H9 (cell line): ENCODE measurements around the gene CILP2. TPM values are rescaled to one million over a fixed set of nuclear protein-coding genes. Genes with fewer than 3 reads are reported as not detected.
A peak's percentile ranks its signal among the peaks of the same experiment; 100 is the strongest.

Source experiments
- DNase-seq: peaks from one replicate; pipeline ENCODE4 v3.0.0-alpha.2; 2017
- H2AFZ ChIP-seq: one replicate; pipeline ENCODE4 v1.6.1; 2013; ENCODE audit warnings: mild to moderate bottlenecking, low read length, control low read depth, moderate library complexity
- H2AK5ac ChIP-seq: 2 replicates; pipeline ENCODE4 v1.6.1; 2013; ENCODE audit warnings: low read length, control low read depth, mixed read lengths; ENCODE audit not compliant: insufficient read length
- H2BK120ac ChIP-seq: one replicate; pipeline ENCODE4 v1.6.1; 2013; ENCODE audit warnings: low read depth, mild to moderate bottlenecking, low read length, control low read depth, inconsistent platforms; ENCODE audit not compliant: poor library complexity, severe bottlenecking
- H2BK12ac ChIP-seq: 2 replicates; pipeline ENCODE4 v1.6.1; 2013; ENCODE audit warnings: low read length, control low read depth, mixed read lengths, low read depth; ENCODE audit not compliant: insufficient read length
- H2BK15ac ChIP-seq: 2 replicates; pipeline ENCODE4 v1.6.1; 2013; ENCODE audit warnings: low read depth, low read length, control low read depth
- H2BK20ac ChIP-seq: one replicate; pipeline ENCODE4 v1.6.1; 2013; ENCODE audit warnings: low read depth, mild to moderate bottlenecking, low read length, control low read depth, inconsistent platforms; ENCODE audit not compliant: poor library complexity, severe bottlenecking
- H2BK5ac ChIP-seq: 2 replicates; pipeline ENCODE4 v1.6.1; 2013; ENCODE audit warnings: low read length, control low read depth, mixed read lengths; ENCODE audit not compliant: insufficient read length
- H3K14ac ChIP-seq: 2 replicates; pipeline ENCODE4 v1.6.1; 2013; ENCODE audit warnings: low read length, control low read depth; ENCODE audit not compliant: insufficient read depth
- H3K18ac ChIP-seq: 2 replicates; pipeline ENCODE4 v1.6.1; 2013; ENCODE audit warnings: low read depth, mild to moderate bottlenecking, mixed read lengths, low read length, control low read depth; ENCODE audit not compliant: insufficient read length
- H3K23ac ChIP-seq: 2 replicates; pipeline ENCODE4 v1.6.1; 2013; ENCODE audit warnings: low read length, control low read depth, mixed read lengths, low read depth; ENCODE audit not compliant: insufficient read length
- H3K23me2 ChIP-seq: 2 replicates; pipeline ENCODE4 v1.6.1; 2013; ENCODE audit warnings: low read depth, mild to moderate bottlenecking, mixed read lengths, low read length, control low read depth; ENCODE audit not compliant: insufficient read length, poor library complexity, severe bottlenecking
- H3K27ac ChIP-seq: 2 replicates; pipeline ENCODE4 v1.5.1; 2013; ENCODE audit warnings: low read length, control low read depth, mixed read lengths, low read depth; ENCODE audit not compliant: insufficient read length
- H3K27me3 ChIP-seq: 2 replicates; pipeline ENCODE4 v1.6.1; 2013; ENCODE audit warnings: low read length, control low read depth, inconsistent platforms; ENCODE audit not compliant: insufficient read depth
- H3K4ac ChIP-seq: 2 replicates; pipeline ENCODE4 v1.6.1; 2013; ENCODE audit warnings: low read depth, mild to moderate bottlenecking, control low read depth, inconsistent platforms, low read length, moderate library complexity
- H3K4me1 ChIP-seq: 2 replicates; pipeline ENCODE4 v1.6.1; 2013; ENCODE audit warnings: low read length, control low read depth, inconsistent platforms; ENCODE audit not compliant: insufficient read depth
- H3K4me2 ChIP-seq: 2 replicates; pipeline ENCODE4 v1.6.1; 2013; ENCODE audit warnings: low read length, control low read depth, mixed read lengths; ENCODE audit not compliant: insufficient read length, insufficient read depth
- H3K56ac ChIP-seq: 2 replicates; pipeline ENCODE4 v1.6.1; 2013; ENCODE audit warnings: low read depth, mild to moderate bottlenecking, mixed read lengths, low read length, control low read depth; ENCODE audit not compliant: insufficient read length
- H3K79me1 ChIP-seq: 2 replicates; pipeline ENCODE4 v1.6.1; 2013; ENCODE audit warnings: low read depth, mild to moderate bottlenecking, moderate library complexity, low read length, control low read depth, inconsistent platforms; ENCODE audit not compliant: insufficient read depth, poor library complexity, severe bottlenecking
- H3K79me2 ChIP-seq: 2 replicates; pipeline ENCODE4 v1.6.1; 2013; ENCODE audit warnings: low read length, control low read depth, inconsistent platforms; ENCODE audit not compliant: insufficient read depth
- H3K9ac ChIP-seq: 2 replicates; pipeline ENCODE4 v1.6.1; 2013; ENCODE audit warnings: low read length, control low read depth, mixed read lengths; ENCODE audit not compliant: insufficient read length; ENCODE audit errors: extremely low read depth
- H3K9me3 ChIP-seq: one replicate; pipeline ENCODE4 v1.6.1; 2013; ENCODE audit warnings: low read depth, low read length, inconsistent platforms; ENCODE audit not compliant: control insufficient read depth
- H3T11ph ChIP-seq: one replicate; pipeline ENCODE4 v1.6.1; 2013; ENCODE audit warnings: mild to moderate bottlenecking, low read length, control low read depth, inconsistent platforms
- H4K20me1 ChIP-seq: one replicate; pipeline ENCODE4 v1.6.1; 2013; ENCODE audit not compliant: control insufficient read depth, insufficient read length, insufficient read depth
- H4K5ac ChIP-seq: 2 replicates; pipeline ENCODE4 v1.6.1; 2013; ENCODE audit warnings: low read depth, mild to moderate bottlenecking, mixed read lengths, low read length, control low read depth; ENCODE audit not compliant: insufficient read length
- H4K8ac ChIP-seq: replicated peaks from 2 replicates; pipeline ENCODE4 v1.6.1; 2013; ENCODE audit warnings: low read length, control low read depth, mixed read lengths, low read depth; ENCODE audit not compliant: insufficient read length
- H4K91ac ChIP-seq: 2 replicates; pipeline ENCODE4 v1.6.1; 2013; ENCODE audit warnings: low read depth, mild to moderate bottlenecking, moderate library complexity, mixed read lengths, low read length, control low read depth; ENCODE audit not compliant: insufficient read length
- H3K27ac Mint-ChIP-seq, 3 experiments: 2 replicates in 2 of 3; 3 replicates in 1 of 3; pipeline ENCODE4 v1.8.0; 2020 to 2021; ENCODE audit warnings: mixed read lengths in 3 of 3, mild to moderate bottlenecking in 1 of 3, moderate library complexity in 1 of 3
- H3K27me3 Mint-ChIP-seq: 2 replicates; pipeline ENCODE4 v1.8.0; 2021; ENCODE audit warnings: low read depth, mild to moderate bottlenecking, moderate library complexity, mixed read lengths
- H3K36me3 Mint-ChIP-seq, 3 experiments: 2 replicates in 2 of 3; 3 replicates in 1 of 3; pipeline ENCODE4 v1.8.0; 2020 to 2021; ENCODE audit warnings: low read depth in 3 of 3, mixed read lengths in 3 of 3; ENCODE audit not compliant: insufficient read depth in 1 of 3
- H3K4me1 Mint-ChIP-seq, 2 experiments: 2 replicates each; pipeline ENCODE4 v1.8.0; 2020; ENCODE audit warnings: mixed read lengths in 2 of 2
- H3K4me3 Mint-ChIP-seq, 2 experiments: 2 replicates in 1 of 2; 3 replicates in 1 of 2; pipeline ENCODE4 v1.8.0; 2020 to 2021; ENCODE audit warnings: mild to moderate bottlenecking in 2 of 2, mixed read lengths in 2 of 2, moderate library complexity in 1 of 2
- H3K9me3 Mint-ChIP-seq, 2 experiments: 2 replicates in 1 of 2; 3 replicates in 1 of 2; pipeline ENCODE4 v1.8.0; 2020; ENCODE audit warnings: mild to moderate bottlenecking in 2 of 2, mixed read lengths in 2 of 2, moderate library complexity in 1 of 2
- WGBS: extraction: QIAGEN DNeasy Blood & Tissue Kit; methylation state at CpG from one replicate; pipeline ENCODE4 v1.1.7; 2013; ENCODE audit warnings: missing lambda C conversion rate, low lambda C conversion rate, mixed read lengths; ENCODE audit not compliant: insufficient read length; ENCODE audit errors: extremely low coverage; 5-methylcytosine and 5-hydroxymethylcytosine counted together
- total RNA-seq: library from RNA; stranded (reverse); gene quantifications from 2 replicates; pipeline ENCODE4 v1.2.1, GENCODE V29; 2021
- TF ChIP-seq, protein P1 (sequence below): fragments of 200-600 bp; sonication (generic); conservative IDR thresholded peaks from 3 replicates; pipeline ENCODE4 v1.8.0; 2021; ENCODE audit warnings: antibody characterized with exemption, mild to moderate bottlenecking

CILP2 gene
- total RNA-seq, 1 experiment from 2014 or later: 6.4 TPM

DNA sequence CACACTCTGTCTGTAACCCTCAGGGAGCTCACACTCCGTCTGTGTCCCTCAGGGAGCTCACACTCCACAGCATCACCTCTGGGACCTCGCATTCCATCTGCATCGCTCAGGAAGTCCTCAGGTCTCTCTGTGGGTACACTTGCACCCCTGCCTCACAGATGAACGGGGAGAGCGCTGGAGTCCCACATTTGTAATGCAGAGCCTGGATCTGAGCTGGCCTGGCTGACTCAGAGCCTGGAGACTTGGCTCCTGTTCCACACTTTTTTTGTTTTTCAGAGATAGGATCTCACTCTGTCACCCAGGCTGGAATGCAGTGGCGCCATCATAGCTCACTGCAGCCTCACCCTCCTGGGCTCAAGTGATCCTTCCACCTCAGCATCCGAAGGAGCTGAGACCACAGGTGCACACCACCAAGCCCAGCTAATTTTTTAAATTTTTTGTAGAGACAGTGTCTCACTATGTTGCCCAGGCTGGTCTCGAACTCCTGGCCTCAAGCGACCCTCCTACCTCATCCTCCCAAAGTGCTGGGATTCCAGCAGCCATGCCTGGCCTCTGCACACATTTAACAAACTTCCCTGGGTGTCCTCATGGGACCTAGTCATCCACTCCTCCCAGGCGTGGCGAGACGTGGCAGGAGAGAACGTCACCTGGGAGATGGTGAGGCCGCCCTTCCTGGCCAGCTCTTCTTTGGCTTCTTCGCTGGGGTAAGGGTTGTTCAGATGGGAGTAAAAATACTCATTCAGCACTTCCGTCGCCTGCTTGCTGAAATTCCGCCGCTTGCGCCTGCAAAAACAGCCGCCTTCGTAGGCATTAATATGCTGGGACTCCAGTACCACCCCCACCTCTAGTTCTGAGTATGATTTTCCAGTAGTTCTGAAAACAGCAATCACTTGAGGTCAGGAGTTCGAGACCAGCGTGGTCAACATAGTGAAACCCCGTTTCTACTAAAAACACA lies 31.0 kb downstream of the CILP2 start:
- no peaks in the 10 kb centered on the region for H3K9me3 ChIP-seq
- H2BK12ac ChIP-seq: no peak overlapping the region
- H3K4me2 ChIP-seq: no peak overlapping the region
- no peaks in the 10 kb centered on the region for H3K23me2 ChIP-seq
- Mint-ChIP-seq H3K27me3 (peaks cover 13% of the 10 kb centered on the region), H3K36me3 (peaks cover 15 to 21% (median 15%) of the 10 kb centered on the region in 3 experiments), H3K4me3 (peak overlapping the region in 1 of 2 experiments; percentile 26; a peak in 1 of 5 replicates), H3K27ac (no peak overlapping the region), H3K4me1 (peaks cover 8 to 9% of the 10 kb centered on the region in 2 experiments; a peak in 3 of 4 replicates), H3K9me3 (peaks cover 0 to 3% of the 10 kb centered on the region in 2 experiments; a peak in 1 of 5 replicates)
- no peak for DNase-seq
- no peaks in the 10 kb centered on the region for H3K79me1 ChIP-seq
- H2BK120ac ChIP-seq: no peak overlapping the region
- H3K23ac ChIP-seq: no peak overlapping the region
- no peak overlapping the region for H3K27ac ChIP-seq
- H4K91ac ChIP-seq: no peak overlapping the region
- H2BK20ac ChIP-seq: no peak overlapping the region
- H3K18ac ChIP-seq: no peak overlapping the region
- H3K9ac ChIP-seq: no peak overlapping the region
- no CpG with 5 or more reads among the region's 25 CpGs for WGBS
- H4K5ac ChIP-seq: no peak overlapping the region
- no peak overlapping the region for H3K56ac ChIP-seq
- no peak overlapping the region for H2AK5ac ChIP-seq
- no peaks in the 10 kb centered on the region for H4K20me1 ChIP-seq
- TF ChIP-seq, protein P1, sequence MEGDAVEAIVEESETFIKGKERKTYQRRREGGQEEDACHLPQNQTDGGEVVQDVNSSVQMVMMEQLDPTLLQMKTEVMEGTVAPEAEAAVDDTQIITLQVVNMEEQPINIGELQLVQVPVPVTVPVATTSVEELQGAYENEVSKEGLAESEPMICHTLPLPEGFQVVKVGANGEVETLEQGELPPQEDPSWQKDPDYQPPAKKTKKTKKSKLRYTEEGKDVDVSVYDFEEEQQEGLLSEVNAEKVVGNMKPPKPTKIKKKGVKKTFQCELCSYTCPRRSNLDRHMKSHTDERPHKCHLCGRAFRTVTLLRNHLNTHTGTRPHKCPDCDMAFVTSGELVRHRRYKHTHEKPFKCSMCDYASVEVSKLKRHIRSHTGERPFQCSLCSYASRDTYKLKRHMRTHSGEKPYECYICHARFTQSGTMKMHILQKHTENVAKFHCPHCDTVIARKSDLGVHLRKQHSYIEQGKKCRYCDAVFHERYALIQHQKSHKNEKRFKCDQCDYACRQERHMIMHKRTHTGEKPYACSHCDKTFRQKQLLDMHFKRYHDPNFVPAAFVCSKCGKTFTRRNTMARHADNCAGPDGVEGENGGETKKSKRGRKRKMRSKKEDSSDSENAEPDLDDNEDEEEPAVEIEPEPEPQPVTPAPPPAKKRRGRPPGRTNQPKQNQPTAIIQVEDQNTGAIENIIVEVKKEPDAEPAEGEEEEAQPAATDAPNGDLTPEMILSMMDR: no peak
- no peaks in the 10 kb centered on the region for H3K4me1 ChIP-seq
- no peaks in the 10 kb centered on the region for H3K79me2 ChIP-seq
- no peak overlapping the region for H3K4ac ChIP-seq
- H2BK5ac ChIP-seq: no peak overlapping the region
- no peak overlapping the region for H4K8ac ChIP-seq
- no peak overlapping the region for H3T11ph ChIP-seq
- H2AFZ ChIP-seq: no peak overlapping the region
- no peak overlapping the region for H3K14ac ChIP-seq
- no peak overlapping the region for H2BK15ac ChIP-seq
- no peaks in the 10 kb centered on the region for H3K27me3 ChIP-seq
